ENCODE measurements around the gene CA6.

CA6 gene

GRCh38 chr1:8951231-8951630, 5.6 kb downstream of the CA6 start:
- 100% methylated on average over 4 of the region's 6 CpGs for WGBS (ENCODE audit: insufficient coverage)
- ChIA-PET CTCF (interaction anchor here (1.1 kb wide), 1 partner anchor 12 kb away, joined by 3 read pairs; no protein-coding TSS in a partner anchor), POLR2A (no interaction called here)
- H3K36me3 ChIP-seq (ENCODE audit: control insufficient read depth in 4 of 4, insufficient read depth in 4 of 4, low read length in 3 of 4) = no peaks in the 10 kb centered on the region
- H3K27ac ChIP-seq (ENCODE audit: insufficient read depth in 1 of 2, low read depth in 1 of 2, low read length in 2 of 2, poor library complexity in 1 of 2, severe bottlenecking in 2 of 2) = no peak overlapping the region
- H3K4me1 ChIP-seq (ENCODE audit: control extremely low read depth in 1 of 4, control insufficient read depth in 4 of 4, insufficient read depth in 4 of 4, low read length in 3 of 4) = peaks cover 0 to 26% (median 17%) of the 10 kb centered on the region in 4 experiments
- H3K4me3 ChIP-seq (ENCODE audit: control insufficient read depth in 1 of 7, extremely low read depth in 1 of 7, insufficient read depth in 4 of 7, low read depth in 2 of 7, low read length in 6 of 7) = no peak overlapping the region
- H3K9me3 ChIP-seq (ENCODE audit: control extremely low read depth in 1 of 5, control insufficient read depth in 4 of 5, insufficient read depth in 2 of 5, low read depth in 1 of 5, low read length in 4 of 5) = no peaks in the 10 kb centered on the region
- DNase-seq = no peak
- H3K27me3 ChIP-seq (replicated peaks in 2 of 5; ENCODE audit: control insufficient read depth in 4 of 5, insufficient read depth in 5 of 5, low read length in 4 of 5) = no peaks in the 10 kb centered on the region

GRCh38 chr1:8955406-8955805, 9.7 kb downstream of the CA6 start:
- POLR2A ChIA-PET = interaction anchor here (1.2 kb wide), 1 partner anchor 12 kb away, joined by 3 read pairs; no protein-coding TSS in a partner anchor
- no peak overlapping the region for H3K4me3 ChIP-seq (ENCODE audit: control insufficient read depth in 1 of 7, extremely low read depth in 1 of 7, insufficient read depth in 4 of 7, low read depth in 2 of 7, low read length in 6 of 7)
- no peaks in the 10 kb centered on the region for H3K27me3 ChIP-seq (replicated peaks in 2 of 5; ENCODE audit: control insufficient read depth in 4 of 5, insufficient read depth in 5 of 5, low read length in 4 of 5)
- CTCF ChIA-PET = interaction anchor here (0.8 kb wide), 2 partner anchors 8 to 41 kb away, joined by 3 to 4 read pairs; no protein-coding TSS in a partner anchor
- peaks cover 0 to 2% (median 0%) of the 10 kb centered on the region in 4 experiments for H3K4me1 ChIP-seq (ENCODE audit: control extremely low read depth in 1 of 4, control insufficient read depth in 4 of 4, insufficient read depth in 4 of 4, low read length in 3 of 4)
- 97% methylated on average over 10 of the region's 11 CpGs for WGBS (ENCODE audit: insufficient coverage)
- no peak overlapping the region for H3K27ac ChIP-seq (ENCODE audit: insufficient read depth in 1 of 2, low read depth in 1 of 2, low read length in 2 of 2, poor library complexity in 1 of 2, severe bottlenecking in 2 of 2)
- H3K36me3 ChIP-seq (ENCODE audit: control insufficient read depth in 4 of 4, insufficient read depth in 4 of 4, low read length in 3 of 4) = no peaks in the 10 kb centered on the region
- H3K9me3 ChIP-seq (ENCODE audit: control extremely low read depth in 1 of 5, control insufficient read depth in 4 of 5, insufficient read depth in 2 of 5, low read depth in 1 of 5, low read length in 4 of 5) = peaks cover 0 to 2% (median 0%) of the 10 kb centered on the region in 5 experiments
- no peak for DNase-seq

- Histone ChIP-seq H3K9me3 (ENCODE audit: control extremely low read depth in 1 of 5, control insufficient read depth in 4 of 5, insufficient read depth in 2 of 5, low read depth in 1 of 5, low read length in 4 of 5) (peaks cover 0 to 3% (median 0%) of the 10 kb centered on the region in 5 experiments), H3K27me3 (replicated peaks in 2 of 5; ENCODE audit: control insufficient read depth in 4 of 5, insufficient read depth in 5 of 5, low read length in 4 of 5) (no peaks in the 10 kb centered on the region), H3K4me1 (ENCODE audit: control extremely low read depth in 1 of 4, control insufficient read depth in 4 of 4, insufficient read depth in 4 of 4, low read length in 3 of 4) (peaks cover 0 to 2% (median 0%) of the 10 kb centered on the region in 4 experiments), H3K27ac (ENCODE audit: insufficient read depth in 1 of 2, low read depth in 1 of 2, low read length in 2 of 2, poor library complexity in 1 of 2, severe bottlenecking in 2 of 2) (no peak overlapping the region), H3K36me3 (ENCODE audit: control insufficient read depth in 4 of 4, insufficient read depth in 4 of 4, low read length in 3 of 4) (no peaks in the 10 kb centered on the region), H3K4me3 (ENCODE audit: control insufficient read depth in 1 of 7, extremely low read depth in 1 of 7, insufficient read depth in 4 of 7, low read depth in 2 of 7, low read length in 6 of 7) (no peak overlapping the region)
- 88% methylated on average over 15 of the region's 17 CpGs for WGBS (ENCODE audit: insufficient coverage)
- ChIA-PET CTCF (interaction anchor here (0.8 to 1.3 kb wide), 2 partner anchors 13 to 48 kb away, joined by 3 read pairs; no protein-coding TSS in a partner anchor), POLR2A (no interaction called here)
- DNase-seq = no peak
These were observed 11.0 kb downstream of the CA6 start for GRCh38 chr1:8956461-8957349.

GRCh38 chr1:8962812-8963530, 17.3 kb downstream of the CA6 start:
- DNase-seq = peak; percentile 58 to 66 (median 61)
- ChIA-PET CTCF (interaction anchor here (0.7 to 3.4 kb wide), 22 partner anchors 10 to 141 kb away, joined by 3 to 28 read pairs (median 6); no protein-coding TSS in a partner anchor), POLR2A (interaction anchor here (0.8 kb wide), 1 partner anchor 18 kb away, joined by 3 read pairs; no protein-coding TSS in a partner anchor)
- Histone ChIP-seq H3K4me3 (ENCODE audit: control insufficient read depth in 1 of 7, extremely low read depth in 1 of 7, insufficient read depth in 4 of 7, low read depth in 2 of 7, low read length in 6 of 7) (no peak overlapping the region), H3K9me3 (ENCODE audit: control extremely low read depth in 1 of 5, control insufficient read depth in 4 of 5, insufficient read depth in 2 of 5, low read depth in 1 of 5, low read length in 4 of 5) (peaks cover 0 to 3% (median 0%) of the 10 kb centered on the region in 5 experiments), H3K27me3 (replicated peaks in 2 of 5; ENCODE audit: control insufficient read depth in 4 of 5, insufficient read depth in 5 of 5, low read length in 4 of 5) (no peaks in the 10 kb centered on the region), H3K36me3 (ENCODE audit: control insufficient read depth in 4 of 4, insufficient read depth in 4 of 4, low read length in 3 of 4) (no peaks in the 10 kb centered on the region), H3K27ac (ENCODE audit: insufficient read depth in 1 of 2, low read depth in 1 of 2, low read length in 2 of 2, poor library complexity in 1 of 2, severe bottlenecking in 2 of 2) (no peak overlapping the region), H3K4me1 (ENCODE audit: control extremely low read depth in 1 of 4, control insufficient read depth in 4 of 4, insufficient read depth in 4 of 4, low read length in 3 of 4) (peaks cover 0 to 9% (median 6%) of the 10 kb centered on the region in 4 experiments)
- WGBS (ENCODE audit: insufficient coverage) = 36% methylated on average over 12 of the region's 13 CpGs

- Histone ChIP-seq H3K36me3 (ENCODE audit: control insufficient read depth in 4 of 4, insufficient read depth in 4 of 4, low read length in 3 of 4) (no peaks in the 10 kb centered on the region), H3K9me3 (ENCODE audit: control extremely low read depth in 1 of 5, control insufficient read depth in 4 of 5, insufficient read depth in 2 of 5, low read depth in 1 of 5, low read length in 4 of 5) (peaks cover 0 to 3% (median 0%) of the 10 kb centered on the region in 5 experiments), H3K27me3 (replicated peaks in 2 of 5; ENCODE audit: control insufficient read depth in 4 of 5, insufficient read depth in 5 of 5, low read length in 4 of 5) (no peaks in the 10 kb centered on the region), H3K4me3 (ENCODE audit: control insufficient read depth in 1 of 7, extremely low read depth in 1 of 7, insufficient read depth in 4 of 7, low read depth in 2 of 7, low read length in 6 of 7) (no peak overlapping the region), H3K27ac (ENCODE audit: insufficient read depth in 1 of 2, low read depth in 1 of 2, low read length in 2 of 2, poor library complexity in 1 of 2, severe bottlenecking in 2 of 2) (no peak overlapping the region), H3K4me1 (ENCODE audit: control extremely low read depth in 1 of 4, control insufficient read depth in 4 of 4, insufficient read depth in 4 of 4, low read length in 3 of 4) (peaks cover 0 to 9% (median 6%) of the 10 kb centered on the region in 4 experiments)
- DNase-seq = no peak
- POLR2A ChIA-PET = no interaction called here
- WGBS (ENCODE audit: insufficient coverage) = 78% methylated on average over 6 of the region's 8 CpGs
- CTCF ChIA-PET = interaction anchor here (1.0 to 3.4 kb wide), 18 partner anchors 9 to 59 kb away, joined by 3 to 28 read pairs (median 7); no protein-coding TSS in a partner anchor
These were observed 18.3 kb downstream of the CA6 start for GRCh38 chr1:8963963-8964362.

GRCh38 chr1:8965121-8965820, 19.6 kb downstream of the CA6 start:
- no peak overlapping the region for H3K27ac ChIP-seq (ENCODE audit: insufficient read depth in 1 of 2, low read depth in 1 of 2, low read length in 2 of 2, poor library complexity in 1 of 2, severe bottlenecking in 2 of 2)
- H3K9me3 ChIP-seq (ENCODE audit: control extremely low read depth in 1 of 5, control insufficient read depth in 4 of 5, insufficient read depth in 2 of 5, low read depth in 1 of 5, low read length in 4 of 5) = peaks cover 0 to 3% (median 0%) of the 10 kb centered on the region in 5 experiments
- WGBS (ENCODE audit: insufficient coverage) = 99% methylated on average over 10 of the region's 16 CpGs
- peaks cover 0 to 10% (median 7%) of the 10 kb centered on the region in 4 experiments for H3K4me1 ChIP-seq (ENCODE audit: control extremely low read depth in 1 of 4, control insufficient read depth in 4 of 4, insufficient read depth in 4 of 4, low read length in 3 of 4)
- no peak overlapping the region for H3K4me3 ChIP-seq (ENCODE audit: control insufficient read depth in 1 of 7, extremely low read depth in 1 of 7, insufficient read depth in 4 of 7, low read depth in 2 of 7, low read length in 6 of 7)
- no peak for DNase-seq
- POLR2A ChIA-PET = no interaction called here
- H3K36me3 ChIP-seq (ENCODE audit: control insufficient read depth in 4 of 4, insufficient read depth in 4 of 4, low read length in 3 of 4) = no peaks in the 10 kb centered on the region
- no peaks in the 10 kb centered on the region for H3K27me3 ChIP-seq (replicated peaks in 2 of 5; ENCODE audit: control insufficient read depth in 4 of 5, insufficient read depth in 5 of 5, low read length in 4 of 5)
- CTCF ChIA-PET = interaction anchor here (0.6 to 2.8 kb wide), 4 partner anchors 18 to 207 kb away, joined by 3 to 28 read pairs (median 6); no protein-coding TSS in a partner anchor
